GM12801 (cell line): ENCODE data around the gene OR2M3.

Source experiments
- TF ChIP-seq, protein P1 (sequence below): IDR thresholded peaks from one replicate; pipeline ENCODE4 v1.5.1; 2011; ENCODE audit warnings: control low read depth; ENCODE audit not compliant: insufficient read length; ENCODE audit errors: extremely low read depth

Gene OR2M3

DNA sequence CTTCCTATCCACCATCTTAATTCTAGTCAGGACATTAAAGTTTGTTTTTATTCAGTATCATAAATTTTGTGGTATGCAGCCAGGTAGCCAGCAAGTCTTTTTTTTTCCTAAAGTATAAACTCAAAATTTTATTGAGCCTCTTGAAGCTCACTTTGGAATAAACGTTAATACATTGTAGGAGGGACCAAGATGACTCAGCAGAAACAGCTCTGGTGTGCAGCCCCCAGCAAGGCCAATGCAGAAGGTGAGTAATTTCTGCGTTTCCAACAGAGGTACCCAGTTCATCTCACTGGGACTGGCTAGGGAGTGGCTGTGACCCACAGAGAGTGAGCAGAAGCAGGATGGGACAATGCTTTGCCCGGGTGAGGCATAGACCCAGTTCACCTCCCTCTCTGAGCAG, 9.7 kb upstream of the OR2M3 start:
- TF ChIP-seq, protein P1, sequence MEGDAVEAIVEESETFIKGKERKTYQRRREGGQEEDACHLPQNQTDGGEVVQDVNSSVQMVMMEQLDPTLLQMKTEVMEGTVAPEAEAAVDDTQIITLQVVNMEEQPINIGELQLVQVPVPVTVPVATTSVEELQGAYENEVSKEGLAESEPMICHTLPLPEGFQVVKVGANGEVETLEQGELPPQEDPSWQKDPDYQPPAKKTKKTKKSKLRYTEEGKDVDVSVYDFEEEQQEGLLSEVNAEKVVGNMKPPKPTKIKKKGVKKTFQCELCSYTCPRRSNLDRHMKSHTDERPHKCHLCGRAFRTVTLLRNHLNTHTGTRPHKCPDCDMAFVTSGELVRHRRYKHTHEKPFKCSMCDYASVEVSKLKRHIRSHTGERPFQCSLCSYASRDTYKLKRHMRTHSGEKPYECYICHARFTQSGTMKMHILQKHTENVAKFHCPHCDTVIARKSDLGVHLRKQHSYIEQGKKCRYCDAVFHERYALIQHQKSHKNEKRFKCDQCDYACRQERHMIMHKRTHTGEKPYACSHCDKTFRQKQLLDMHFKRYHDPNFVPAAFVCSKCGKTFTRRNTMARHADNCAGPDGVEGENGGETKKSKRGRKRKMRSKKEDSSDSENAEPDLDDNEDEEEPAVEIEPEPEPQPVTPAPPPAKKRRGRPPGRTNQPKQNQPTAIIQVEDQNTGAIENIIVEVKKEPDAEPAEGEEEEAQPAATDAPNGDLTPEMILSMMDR: no peak

DNA sequence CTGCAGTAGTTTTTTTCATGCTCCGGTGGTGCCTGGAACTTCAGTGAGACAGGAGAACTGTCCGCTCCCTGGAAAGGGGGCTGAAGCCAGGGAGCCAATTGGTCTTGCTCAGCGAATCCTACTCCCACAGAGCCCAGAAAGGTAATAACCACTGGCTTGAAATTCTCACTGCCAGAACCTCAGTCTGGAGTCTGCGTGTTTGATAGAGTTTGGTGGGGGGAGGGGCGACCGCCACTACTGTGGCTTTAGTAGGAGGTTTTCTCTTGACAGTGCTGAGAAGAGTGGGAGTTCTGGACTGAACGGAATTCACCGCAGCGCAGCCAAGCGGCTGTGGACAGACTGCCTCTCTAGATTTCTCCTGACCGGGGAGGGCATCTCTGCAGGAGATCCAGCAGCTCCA, 8.0 kb upstream of the OR2M3 start:
- TF ChIP-seq, protein P1: no peak

DNA sequence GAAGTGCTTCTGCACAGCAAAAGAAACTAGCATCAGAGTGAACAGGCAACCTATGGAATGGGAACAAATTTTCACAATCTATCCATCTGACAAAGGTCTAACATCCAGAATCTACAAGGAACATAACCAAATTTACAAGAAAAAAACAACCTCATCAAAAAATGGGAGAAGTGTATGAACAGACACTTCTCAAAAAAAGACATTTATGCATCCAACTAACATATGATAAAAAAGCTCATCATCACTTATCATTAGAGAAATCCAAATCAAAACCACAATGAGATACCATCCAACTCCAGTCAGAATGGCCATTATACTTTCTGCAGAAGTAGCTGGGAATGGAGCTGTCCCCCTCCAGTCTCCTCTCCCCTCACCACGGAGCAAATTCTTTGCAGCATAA, 2.9 kb upstream of the OR2M3 start:
- TF ChIP-seq, protein P1: no peak

DNA sequence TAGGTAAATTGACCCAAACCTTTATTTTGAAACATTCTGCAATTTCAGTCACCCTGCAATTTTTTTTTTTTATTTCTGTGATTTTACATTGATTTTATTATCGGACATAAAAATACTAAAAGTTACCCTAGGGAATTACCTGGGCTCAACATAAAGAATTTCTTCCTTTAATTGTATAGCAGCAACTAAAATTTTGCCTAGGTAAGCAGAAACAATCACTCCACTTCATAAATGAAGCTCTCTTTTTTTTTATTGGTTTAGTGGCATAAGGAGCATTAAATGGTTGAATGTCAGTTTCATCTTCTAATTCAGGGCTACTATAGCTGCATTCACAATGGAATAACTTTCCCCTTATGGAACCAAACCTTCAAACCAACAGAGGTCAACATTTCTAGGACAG, 18.8 kb downstream of the OR2M3 start:
- TF ChIP-seq, protein P1: no peak

DNA sequence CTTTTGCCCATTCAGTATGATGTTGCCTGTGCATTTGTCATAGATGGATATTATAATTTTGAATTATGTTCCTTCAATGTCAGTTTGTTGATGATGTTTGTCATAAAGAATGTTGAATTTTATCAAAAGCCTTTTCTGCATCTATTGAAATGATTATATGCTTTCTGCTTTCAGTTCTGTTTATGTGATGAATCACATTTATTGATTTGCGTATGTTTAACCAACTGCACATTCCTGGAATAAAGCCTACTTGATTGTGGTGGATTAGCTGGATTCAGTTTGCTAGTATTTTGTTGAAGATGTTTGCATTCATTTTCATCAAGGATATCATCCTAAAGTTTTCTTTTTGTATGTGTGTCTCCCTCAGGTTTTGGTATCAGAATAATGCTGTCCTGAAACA, 28.5 kb downstream of the OR2M3 start:
- TF ChIP-seq, protein P1: no peak

DNA sequence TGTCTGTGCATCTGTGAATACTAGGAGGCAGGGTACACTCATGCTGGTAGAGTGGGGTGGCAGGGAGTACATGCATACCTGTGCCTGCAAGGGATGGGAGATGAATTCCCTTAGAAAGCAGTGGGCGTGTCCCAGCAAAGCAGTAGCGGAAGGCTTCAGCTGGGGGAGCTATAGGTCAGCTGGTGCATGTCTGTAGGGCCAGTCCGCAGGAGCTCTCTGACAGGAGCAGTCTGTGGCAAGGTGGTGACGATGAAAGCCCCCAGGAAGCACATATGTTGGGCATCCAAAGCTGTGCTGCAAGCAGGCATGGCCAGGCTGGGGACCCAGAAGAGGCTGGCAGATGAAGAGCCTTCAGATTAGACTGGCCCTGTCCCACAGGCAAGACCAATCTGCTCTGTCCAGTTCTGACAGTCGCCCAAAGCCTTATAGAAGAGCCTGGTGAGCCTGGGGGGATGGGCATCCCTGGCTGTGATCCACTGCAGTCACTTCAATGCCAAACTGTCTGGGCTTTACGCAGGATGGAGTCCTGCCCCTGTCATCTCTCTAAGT, 32.4 kb downstream of the OR2M3 start:
- TF ChIP-seq, protein P1: no peak

DNA sequence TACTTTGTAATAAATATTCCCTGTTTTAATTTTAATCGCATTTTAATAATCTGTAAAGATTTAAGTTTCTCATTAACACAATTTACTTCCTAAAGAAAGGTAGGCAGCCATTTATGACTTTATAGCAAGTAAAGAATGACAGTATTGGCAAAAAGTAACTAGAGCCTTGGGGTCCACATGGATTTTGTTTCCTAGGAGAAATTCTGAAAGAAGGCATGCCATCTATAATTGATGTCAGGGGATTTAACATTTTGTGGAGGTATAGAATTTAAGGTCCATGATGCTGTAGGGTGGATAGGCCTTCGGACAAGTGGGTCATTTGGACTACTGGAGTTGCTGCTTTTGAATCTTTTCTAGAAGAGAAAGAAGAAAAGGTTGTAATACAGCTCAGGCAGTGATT, 34.1 kb downstream of the OR2M3 start, which contains the start of gene OR2M4:
TSS of gene OR2M4 (plus strand) at position 301 of the 400 bp plus-strand sequence. CDS start 7,512 bp downstream, outside the sequence.
- TF ChIP-seq, protein P1: no peak
